Suprapubic skin (tissue), 4 donors: ENCODE measurements around the gene RILPL2. TPM values are rescaled to one million over a fixed set of nuclear protein-coding genes. Genes with fewer than 3 reads are reported as not detected.
"Not testable (repeated sequence)": the region's sequence is repeated elsewhere in the genome, so short reads cannot be mapped to it uniquely, and the experiment has no call there.

Source experiments
- DNase-seq, 2 donors: peaks; one replicate each; pipeline ENCODE4 v3.0.0-alpha.2; 2019; ENCODE audit warnings: low spot score in 2 of 2
- H3K27ac ChIP-seq: fragments of 200-600 bp; sonication (generic); one replicate; pipeline ENCODE4 v1.5.1; 2019
- H3K27me3 ChIP-seq: fragments of 200-600 bp; sonication (generic); one replicate; pipeline ENCODE4 v1.5.1; 2019
- H3K36me3 ChIP-seq: fragments of 200-600 bp; sonication (generic); one replicate; pipeline ENCODE4 v1.5.1; 2019
- H3K4me1 ChIP-seq: fragments of 200-600 bp; sonication (generic); one replicate; pipeline ENCODE4 v1.5.1; 2019
- H3K4me3 ChIP-seq: fragments of 200-600 bp; sonication (generic); one replicate; pipeline ENCODE4 v1.5.1; 2019; ENCODE audit warnings: mild to moderate bottlenecking
- H3K9me3 ChIP-seq: fragments of 200-600 bp; sonication (generic); one replicate; pipeline ENCODE4 v1.5.1; 2019
- EP300 ChIP-seq: sonication (generic); formaldehyde crosslinking; IDR thresholded peaks from one replicate; pipeline ENCODE4 v1.6.1; 2017; ENCODE audit warnings: antibody characterized with exemption
- POLR2A ChIP-seq, 2 donors: fragments of 450-650 bp; IDR thresholded peaks; one replicate each; pipeline ENCODE4 v1.6.1; 2017; ENCODE audit warnings: antibody characterized with exemption in 2 of 2, mild to moderate bottlenecking in 2 of 2, moderate library complexity in 2 of 2
- POLR2AphosphoS5 ChIP-seq, 3 donors: sonication (generic); formaldehyde crosslinking; IDR thresholded peaks; one replicate each; pipeline ENCODE4 v1.6.1; 2017; ENCODE audit warnings: antibody characterized with exemption in 3 of 3
- WGBS: methylation state at CpG from one replicate; pipeline ENCODE4 v1.1.5; 2018; 5-methylcytosine and 5-hydroxymethylcytosine counted together
- total RNA-seq, 4 donors: library from RNA; depleted of rRNA; stranded (reverse); fragments of >200 nt; gene quantifications; one replicate each; pipeline ENCODE4 v1.1.0, GENCODE V29; 2016
- TF ChIP-seq, protein P1 (sequence below), 2 donors: fragments of 200-600 bp in 1 of 2; fragments of 450-650 bp in 1 of 2; sonication (generic) in 1 of 2; IDR thresholded peaks; one replicate each; pipeline ENCODE4 v1.5.1; 2016 to 2019; ENCODE audit warnings: antibody characterized with exemption in 2 of 2, mild to moderate bottlenecking in 1 of 2, moderate library complexity in 1 of 2

The RILPL2 gene
- total RNA-seq, 4 donors from 2014 or later = 3.2 to 6.1 (median 4.3) TPM

GRCh38 chr12:123457980-123458779 lies 21.7 kb upstream of the RILPL2 start, which contains the start of gene SNRNP35:
Gene SNRNP35 (plus strand): TSS chr12:123458139. CDS start chr12:123465541, 7,402 bp downstream.
- H3K4me1 ChIP-seq = peaks cover 10% of the 10 kb centered on the region
- 0% methylated on average over 45 of the region's 48 CpGs for WGBS
- DNase-seq = peak; percentile 86 to 88
- peak within 1 kb of the TSS; percentile 91 for H3K4me3 ChIP-seq
- peak within 1 kb of the TSS; percentile 99 for H3K27ac ChIP-seq
- no peaks in the 10 kb centered on the region for H3K36me3 ChIP-seq
- TF ChIP-seq EP300 = no peak
- peak in 2 of 3 donors; percentile 39 to 53 for TF ChIP-seq POLR2AphosphoS5 (IDR thresholded peaks at IDR 0.05)
- TF ChIP-seq POLR2A (IDR thresholded peaks at IDR 0.05) = peak in 1 of 2 donors; percentile 4
- H3K9me3 ChIP-seq = no peaks in the 10 kb centered on the region
- H3K27me3 ChIP-seq = no peaks in the 10 kb centered on the region

DNA sequence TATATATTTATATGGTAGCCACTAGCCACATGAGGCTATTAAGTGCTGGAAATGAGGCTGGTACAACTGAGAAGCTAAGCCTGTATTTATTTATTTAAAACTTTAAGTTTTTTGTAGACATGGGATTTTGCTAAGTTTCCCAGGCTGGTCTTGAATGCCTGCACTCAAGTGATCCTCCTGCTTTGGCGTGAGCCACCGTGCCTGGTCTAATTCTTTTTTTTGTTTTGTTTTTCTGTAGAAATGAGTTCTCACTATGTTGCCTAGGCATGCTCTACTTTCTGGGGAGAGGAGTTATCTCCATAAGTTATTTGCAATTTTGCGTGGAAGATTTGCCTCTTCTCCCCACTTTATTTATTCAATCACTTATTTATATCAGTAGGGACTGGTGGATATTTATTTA lies 16.7 kb upstream of the RILPL2 start:
- no peak for TF ChIP-seq POLR2AphosphoS5 (IDR thresholded peaks at IDR 0.05)
- no peak for TF ChIP-seq EP300
- TF ChIP-seq, protein P1, sequence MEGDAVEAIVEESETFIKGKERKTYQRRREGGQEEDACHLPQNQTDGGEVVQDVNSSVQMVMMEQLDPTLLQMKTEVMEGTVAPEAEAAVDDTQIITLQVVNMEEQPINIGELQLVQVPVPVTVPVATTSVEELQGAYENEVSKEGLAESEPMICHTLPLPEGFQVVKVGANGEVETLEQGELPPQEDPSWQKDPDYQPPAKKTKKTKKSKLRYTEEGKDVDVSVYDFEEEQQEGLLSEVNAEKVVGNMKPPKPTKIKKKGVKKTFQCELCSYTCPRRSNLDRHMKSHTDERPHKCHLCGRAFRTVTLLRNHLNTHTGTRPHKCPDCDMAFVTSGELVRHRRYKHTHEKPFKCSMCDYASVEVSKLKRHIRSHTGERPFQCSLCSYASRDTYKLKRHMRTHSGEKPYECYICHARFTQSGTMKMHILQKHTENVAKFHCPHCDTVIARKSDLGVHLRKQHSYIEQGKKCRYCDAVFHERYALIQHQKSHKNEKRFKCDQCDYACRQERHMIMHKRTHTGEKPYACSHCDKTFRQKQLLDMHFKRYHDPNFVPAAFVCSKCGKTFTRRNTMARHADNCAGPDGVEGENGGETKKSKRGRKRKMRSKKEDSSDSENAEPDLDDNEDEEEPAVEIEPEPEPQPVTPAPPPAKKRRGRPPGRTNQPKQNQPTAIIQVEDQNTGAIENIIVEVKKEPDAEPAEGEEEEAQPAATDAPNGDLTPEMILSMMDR (IDR thresholded peaks at IDR 0.05) = no peak
- TF ChIP-seq POLR2A (IDR thresholded peaks at IDR 0.05) = no peak
- Histone ChIP-seq H3K4me3 (no peak overlapping the region), H3K9me3 (no peaks in the 10 kb centered on the region), H3K36me3 (no peaks in the 10 kb centered on the region), H3K27ac (no peak overlapping the region), H3K27me3 (no peaks in the 10 kb centered on the region), H3K4me1 (no peaks in the 10 kb centered on the region)
- DNase-seq = no peak
- WGBS = 52% methylated on average over 3 of the region's 3 CpGs

GRCh38 chr12:123452276-123452550 lies 15.7 kb upstream of the RILPL2 start:
- not testable (repeated sequence) for H3K9me3 ChIP-seq, DNase-seq, H3K27me3 ChIP-seq, H3K4me3 ChIP-seq, H3K4me1 ChIP-seq, H3K36me3 ChIP-seq, H3K27ac ChIP-seq
- 0% methylated on average over 1 of the region's 1 CpG for WGBS

DNA sequence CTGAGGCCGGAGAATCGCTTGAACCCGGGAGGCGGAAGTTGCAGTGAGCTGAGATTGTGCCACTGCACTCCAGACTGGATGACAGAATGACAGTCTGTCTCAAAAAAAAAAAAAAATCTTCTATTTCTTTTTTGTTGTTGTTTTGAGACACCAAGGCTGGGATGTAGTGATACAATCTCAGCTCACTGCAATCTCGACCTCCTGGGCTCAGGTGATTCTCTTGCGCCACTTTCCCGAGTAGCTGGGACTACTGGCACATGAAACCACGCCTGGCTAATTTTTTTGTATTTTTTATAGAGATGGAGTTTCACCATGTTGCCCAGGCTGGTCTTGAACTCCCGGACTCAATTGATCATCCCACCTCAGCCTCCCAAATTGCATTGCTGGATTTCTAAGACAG lies 14.2 kb upstream of the RILPL2 start:
- no peak for TF ChIP-seq POLR2AphosphoS5 (IDR thresholded peaks at IDR 0.05)
- TF ChIP-seq, protein P1 (IDR thresholded peaks at IDR 0.05) = no peak

GRCh38 chr12:123449856-123450255 lies 13.4 kb upstream of the RILPL2 start:
- TF ChIP-seq POLR2A (IDR thresholded peaks at IDR 0.05) (no peak), POLR2AphosphoS5 (IDR thresholded peaks at IDR 0.05) (no peak), EP300 (no peak)
- TF ChIP-seq, protein P1 (IDR thresholded peaks at IDR 0.05) = no peak
- H3K36me3 ChIP-seq = no peaks in the 10 kb centered on the region
- no peaks in the 10 kb centered on the region for H3K9me3 ChIP-seq
- no peak for DNase-seq
- H3K27ac ChIP-seq = no peak overlapping the region
- H3K4me1 ChIP-seq = peaks cover 17% of the 10 kb centered on the region
- no peak overlapping the region for H3K4me3 ChIP-seq
- 72% methylated on average over 4 of the region's 4 CpGs for WGBS
- H3K27me3 ChIP-seq = no peaks in the 10 kb centered on the region

More for the DNA sequence above, 14.2 kb upstream of the RILPL2 start:
- Histone ChIP-seq H3K36me3 (no peaks in the 10 kb centered on the region), H3K27ac (no peak overlapping the region), H3K27me3 (no peaks in the 10 kb centered on the region), H3K4me3 (no peak overlapping the region), H3K4me1 (peaks cover 11% of the 10 kb centered on the region), H3K9me3 (no peaks in the 10 kb centered on the region)
- DNase-seq = no peak
- WGBS = 92% methylated on average over 9 of the region's 9 CpGs

- 93% methylated on average over 2 of the region's 2 CpGs for WGBS
- Histone ChIP-seq H3K4me1 (peaks cover 20% of the 10 kb centered on the region), H3K9me3 (no peaks in the 10 kb centered on the region), H3K4me3 (no peak overlapping the region), H3K27me3 (no peaks in the 10 kb centered on the region), H3K27ac (no peak overlapping the region), H3K36me3 (no peaks in the 10 kb centered on the region)
- TF ChIP-seq, protein P1 (IDR thresholded peaks at IDR 0.05) = no peak
- TF ChIP-seq POLR2A (IDR thresholded peaks at IDR 0.05) (no peak), POLR2AphosphoS5 (IDR thresholded peaks at IDR 0.05) (no peak), EP300 (no peak)
- DNase-seq = no peak
Observed at GRCh38 chr12:123449249-123449733, 12.8 kb upstream of the RILPL2 start.
